Activated CD4-positive, CD25-positive, alpha-beta regulatory T cell (primary cell): ENCODE data around the gene SERF2.
"Not testable (repeated sequence)": the region's sequence is repeated elsewhere in the genome, so short reads cannot be mapped to it uniquely, and the experiment has no call there.

ENCODE experiments used
- DNase-seq, 4 experiments: peaks; one replicate each; lab custom pipeline; 2025; lab: John Stamatoyannopoulos, UW

The SERF2 gene

GRCh38 chr15:43829951-43830540 lies 37.9 kb downstream of the SERF2 start:
- DNase-seq, result not testable (repeated sequence)

- DNase-seq, result not testable (repeated sequence)
Measured at GRCh38 chr15:43830691-43831275, 38.7 kb downstream of the SERF2 start.

GRCh38 chr15:43831519-43832052 lies 39.5 kb downstream of the SERF2 start:
- not testable (repeated sequence) for DNase-seq

- DNase-seq, result not testable (repeated sequence)
Measured at GRCh38 chr15:43832485-43832884, 40.4 kb downstream of the SERF2 start.

GRCh38 chr15:43845421-43845820 lies 53.3 kb downstream of the SERF2 start:
- DNase-seq, result no peak
